HL-60 (cell line): ENCODE measurements around the gene KCNJ4.

Source experiments
- POLR2AphosphoS5 ChIP-seq: IDR thresholded peaks from 2 replicates; pipeline ENCODE4 v1.6.1; 2012; ENCODE audit warnings: low read depth
- SPI1 ChIP-seq: IDR thresholded peaks from 2 replicates; pipeline ENCODE4 v1.6.1; 2012; ENCODE audit warnings: low read depth, mild to moderate bottlenecking, borderline replicate concordance
- TF ChIP-seq, protein P1 (sequence below): IDR thresholded peaks from one replicate; pipeline ENCODE4 v1.5.1; 2011; ENCODE audit warnings: low read length, control low read depth, inconsistent platforms; ENCODE audit not compliant: insufficient read depth

DNA sequence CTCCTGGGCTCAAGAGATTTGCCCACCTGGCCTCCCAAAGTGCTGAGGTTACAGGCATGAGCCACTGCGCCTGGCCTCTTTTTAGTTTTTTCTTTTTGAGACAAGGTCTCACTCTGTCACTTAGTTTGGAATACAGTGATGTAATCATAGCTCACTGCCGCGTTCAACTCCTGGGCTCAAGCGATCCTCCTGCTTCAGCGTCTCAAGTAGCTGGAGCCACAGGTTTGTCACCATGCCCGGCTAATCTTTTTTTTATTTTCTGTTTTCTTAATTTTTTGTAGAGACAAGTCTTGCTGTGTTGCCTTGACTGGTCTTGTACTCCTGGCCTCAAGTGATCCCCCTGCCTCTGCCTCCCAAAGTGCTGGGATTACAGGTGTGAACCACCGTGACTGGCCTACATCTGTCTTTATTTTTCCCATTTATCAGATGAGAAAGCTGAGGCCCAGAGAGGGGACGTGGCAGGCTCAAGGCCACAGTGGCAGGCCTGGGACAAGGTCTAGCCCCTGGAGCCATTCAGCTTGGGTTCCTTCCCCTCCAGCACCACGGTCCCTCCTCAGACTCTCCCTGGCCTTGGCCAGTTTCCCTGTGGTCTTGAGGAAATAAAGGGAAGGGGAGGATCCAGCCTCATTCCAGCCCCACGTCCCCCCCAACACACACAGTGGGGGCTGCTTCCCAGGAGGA, 10.1 kb upstream of the KCNJ4 start:
- no peak for TF ChIP-seq SPI1
- TF ChIP-seq, protein P1, sequence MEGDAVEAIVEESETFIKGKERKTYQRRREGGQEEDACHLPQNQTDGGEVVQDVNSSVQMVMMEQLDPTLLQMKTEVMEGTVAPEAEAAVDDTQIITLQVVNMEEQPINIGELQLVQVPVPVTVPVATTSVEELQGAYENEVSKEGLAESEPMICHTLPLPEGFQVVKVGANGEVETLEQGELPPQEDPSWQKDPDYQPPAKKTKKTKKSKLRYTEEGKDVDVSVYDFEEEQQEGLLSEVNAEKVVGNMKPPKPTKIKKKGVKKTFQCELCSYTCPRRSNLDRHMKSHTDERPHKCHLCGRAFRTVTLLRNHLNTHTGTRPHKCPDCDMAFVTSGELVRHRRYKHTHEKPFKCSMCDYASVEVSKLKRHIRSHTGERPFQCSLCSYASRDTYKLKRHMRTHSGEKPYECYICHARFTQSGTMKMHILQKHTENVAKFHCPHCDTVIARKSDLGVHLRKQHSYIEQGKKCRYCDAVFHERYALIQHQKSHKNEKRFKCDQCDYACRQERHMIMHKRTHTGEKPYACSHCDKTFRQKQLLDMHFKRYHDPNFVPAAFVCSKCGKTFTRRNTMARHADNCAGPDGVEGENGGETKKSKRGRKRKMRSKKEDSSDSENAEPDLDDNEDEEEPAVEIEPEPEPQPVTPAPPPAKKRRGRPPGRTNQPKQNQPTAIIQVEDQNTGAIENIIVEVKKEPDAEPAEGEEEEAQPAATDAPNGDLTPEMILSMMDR, result no peak
- TF ChIP-seq POLR2AphosphoS5, result no peak
